Astrocyte (in vitro differentiated cells and primary cell): Measurements from ENCODE around the gene ZP2. TPM values are rescaled to one million over a fixed set of nuclear protein-coding genes. Genes with fewer than 3 reads are reported as not detected.

Experiments
- DNase-seq: peaks from one replicate; pipeline ENCODE4 v3.0.0-alpha.2; 2010; ENCODE audit warnings: low read depth
- FAIRE-seq: peaks from 2 replicates; lab custom pipeline; 2011; peaks lifted over from hg19 to GRCh38; lab: Jason Lieb, UNC
- H2AFZ ChIP-seq: 2 replicates; pipeline ENCODE4 v1.6.0; 2012; ENCODE audit warnings: low read depth, low read length, inconsistent platforms
- H3K27ac ChIP-seq: 2 replicates; pipeline ENCODE4 v1.5.1; 2011; ENCODE audit warnings: low read depth, low read length, inconsistent platforms
- H3K27me3 ChIP-seq: 2 replicates; pipeline ENCODE4 v1.6.0; 2011; ENCODE audit warnings: low read length, inconsistent platforms; ENCODE audit not compliant: insufficient read depth
- H3K36me3 ChIP-seq: 2 replicates; pipeline ENCODE4 v1.5.1; 2011; ENCODE audit warnings: low read length, inconsistent platforms; ENCODE audit not compliant: insufficient read depth
- H3K4me1 ChIP-seq: 2 replicates; pipeline ENCODE4 v1.5.1; 2011; ENCODE audit warnings: low read length, inconsistent platforms; ENCODE audit not compliant: insufficient read depth
- H3K4me2 ChIP-seq: 2 replicates; pipeline ENCODE4 v1.6.0; 2012; ENCODE audit warnings: low read length, inconsistent platforms
- H3K4me3 ChIP-seq: 2 replicates; pipeline ENCODE4 v1.5.1; 2011; ENCODE audit warnings: low read depth, mild to moderate bottlenecking, low read length, inconsistent platforms; ENCODE audit not compliant: insufficient read depth
- H3K79me2 ChIP-seq: 2 replicates; pipeline ENCODE4 v1.6.0; 2012; ENCODE audit warnings: mild to moderate bottlenecking, low read length, inconsistent platforms; ENCODE audit not compliant: insufficient read depth
- H3K9ac ChIP-seq: 2 replicates; pipeline ENCODE4 v1.6.0; 2012; ENCODE audit warnings: mild to moderate bottlenecking, low read length, inconsistent platforms
- H3K9me3 ChIP-seq: 2 replicates; pipeline ENCODE4 v1.5.1; 2012; ENCODE audit warnings: low read depth, mild to moderate bottlenecking, low read length, inconsistent platforms; ENCODE audit not compliant: insufficient read depth
- H4K20me1 ChIP-seq: 2 replicates; pipeline ENCODE4 v1.6.0; 2012; ENCODE audit warnings: low read length, inconsistent platforms; ENCODE audit not compliant: insufficient read depth
- H3K27ac Mint-ChIP-seq: one replicate; pipeline ENCODE4 v1.8.0; 2021; ENCODE audit warnings: mild to moderate bottlenecking, mixed read lengths; ENCODE audit not compliant: unreplicated experiment
- H3K27me3 Mint-ChIP-seq: one replicate; pipeline ENCODE4 v1.8.0; 2021; ENCODE audit warnings: low read depth, mixed read lengths; ENCODE audit not compliant: unreplicated experiment
- H3K36me3 Mint-ChIP-seq: one replicate; pipeline ENCODE4 v1.8.0; 2021; ENCODE audit warnings: low read depth, mixed read lengths; ENCODE audit not compliant: unreplicated experiment
- H3K4me1 Mint-ChIP-seq: one replicate; pipeline ENCODE4 v1.8.0; 2021; ENCODE audit warnings: low read depth, mixed read lengths; ENCODE audit not compliant: unreplicated experiment
- H3K4me3 Mint-ChIP-seq: one replicate; pipeline ENCODE4 v1.8.0; 2021; ENCODE audit warnings: mild to moderate bottlenecking, moderate library complexity, mixed read lengths; ENCODE audit not compliant: unreplicated experiment
- H3K9me3 Mint-ChIP-seq: one replicate; pipeline ENCODE4 v1.8.0; 2021; ENCODE audit warnings: mild to moderate bottlenecking, mixed read lengths; ENCODE audit not compliant: unreplicated experiment
- EZH2 ChIP-seq: IDR thresholded peaks from 2 replicates; pipeline ENCODE4 v1.6.1; 2012; ENCODE audit warnings: mild to moderate bottlenecking, low read length, inconsistent platforms; ENCODE audit not compliant: insufficient read depth
- total RNA-seq: library from RNA; stranded (reverse); gene quantifications from 2 replicates; pipeline ENCODE4 v1.2.1, GENCODE V29; 2021
- TF ChIP-seq, protein P1 (sequence below): IDR thresholded peaks from 2 replicates; pipeline ENCODE4 v1.5.1; 2011; ENCODE audit warnings: low read depth, mild to moderate bottlenecking, inconsistent platforms, low read length, moderate library complexity; ENCODE audit not compliant: insufficient read depth

ZP2 gene
- total RNA-seq, 1 donor from 2014 or later, result not detected

DNA sequence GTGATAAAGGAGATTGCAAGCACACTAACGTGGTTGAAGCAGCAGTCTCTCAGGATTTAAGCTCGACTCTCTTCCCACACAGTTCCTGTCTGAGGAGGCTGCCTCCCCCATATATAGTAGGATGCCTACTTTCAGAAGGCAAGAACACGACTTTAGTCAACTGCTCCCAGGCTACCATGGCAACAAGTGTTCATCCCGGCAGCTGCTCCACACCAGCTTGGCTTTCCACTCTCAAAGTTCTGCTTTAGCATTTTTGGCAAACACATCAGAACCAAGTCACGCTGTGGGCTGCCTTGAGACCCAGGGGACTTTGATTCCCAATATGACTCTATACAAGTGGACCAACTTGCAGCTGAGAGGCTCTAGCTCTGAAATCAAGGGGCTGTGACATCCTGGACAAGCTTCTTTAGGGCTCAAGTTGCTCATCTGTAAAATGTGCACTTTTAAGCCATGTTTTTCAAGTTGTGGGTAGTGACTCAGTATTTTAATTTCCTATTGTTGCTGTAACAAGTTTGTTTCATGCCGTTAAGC, 16.5 kb downstream of the ZP2 start:
- no peak overlapping the region for H3K4me3 Mint-ChIP-seq
- no peaks in the 10 kb centered on the region for H3K4me1 Mint-ChIP-seq
- H3K27me3 ChIP-seq, result peaks cover 26% of the 10 kb centered on the region
- H3K36me3 ChIP-seq, result no peaks in the 10 kb centered on the region
- TF ChIP-seq EZH2, result no peak
- TF ChIP-seq, protein P1, sequence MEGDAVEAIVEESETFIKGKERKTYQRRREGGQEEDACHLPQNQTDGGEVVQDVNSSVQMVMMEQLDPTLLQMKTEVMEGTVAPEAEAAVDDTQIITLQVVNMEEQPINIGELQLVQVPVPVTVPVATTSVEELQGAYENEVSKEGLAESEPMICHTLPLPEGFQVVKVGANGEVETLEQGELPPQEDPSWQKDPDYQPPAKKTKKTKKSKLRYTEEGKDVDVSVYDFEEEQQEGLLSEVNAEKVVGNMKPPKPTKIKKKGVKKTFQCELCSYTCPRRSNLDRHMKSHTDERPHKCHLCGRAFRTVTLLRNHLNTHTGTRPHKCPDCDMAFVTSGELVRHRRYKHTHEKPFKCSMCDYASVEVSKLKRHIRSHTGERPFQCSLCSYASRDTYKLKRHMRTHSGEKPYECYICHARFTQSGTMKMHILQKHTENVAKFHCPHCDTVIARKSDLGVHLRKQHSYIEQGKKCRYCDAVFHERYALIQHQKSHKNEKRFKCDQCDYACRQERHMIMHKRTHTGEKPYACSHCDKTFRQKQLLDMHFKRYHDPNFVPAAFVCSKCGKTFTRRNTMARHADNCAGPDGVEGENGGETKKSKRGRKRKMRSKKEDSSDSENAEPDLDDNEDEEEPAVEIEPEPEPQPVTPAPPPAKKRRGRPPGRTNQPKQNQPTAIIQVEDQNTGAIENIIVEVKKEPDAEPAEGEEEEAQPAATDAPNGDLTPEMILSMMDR, result no peak
- H3K9me3 ChIP-seq, result peaks cover 4% of the 10 kb centered on the region
- no peak overlapping the region for H3K4me3 ChIP-seq
- DNase-seq (peak; percentile 14), FAIRE-seq (no peak)
- no peak overlapping the region for H3K9ac ChIP-seq
- H3K36me3 Mint-ChIP-seq, result no peaks in the 10 kb centered on the region
- no peaks in the 10 kb centered on the region for H3K79me2 ChIP-seq
- no peak overlapping the region for H3K4me2 ChIP-seq
- H2AFZ ChIP-seq, result no peak overlapping the region
- H3K4me1 ChIP-seq, result no peaks in the 10 kb centered on the region
- H3K27ac ChIP-seq, result no peak overlapping the region
- H3K9me3 Mint-ChIP-seq, result peaks cover 2% of the 10 kb centered on the region
- H4K20me1 ChIP-seq, result no peaks in the 10 kb centered on the region
- H3K27me3 Mint-ChIP-seq, result peaks cover 33% of the 10 kb centered on the region
- H3K27ac Mint-ChIP-seq, result no peak overlapping the region

DNA sequence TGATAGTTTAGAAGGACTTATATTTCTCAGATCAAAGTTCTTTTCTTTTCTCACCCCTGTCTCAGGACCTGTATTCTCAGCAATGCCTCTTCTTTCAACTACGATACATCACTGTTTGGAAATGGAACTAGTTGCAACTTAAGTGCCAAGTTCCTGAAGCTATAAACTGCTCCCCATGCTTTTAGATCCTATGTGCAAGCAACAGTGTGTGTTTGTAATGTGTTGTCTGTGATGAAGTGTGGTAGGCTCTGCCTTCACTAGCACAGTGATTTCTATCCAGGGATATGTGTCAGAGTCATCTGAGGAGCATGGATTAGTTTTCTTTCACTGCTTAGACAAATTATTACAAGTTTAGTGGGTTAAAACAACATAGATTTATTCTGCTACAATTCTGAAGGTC, 18.4 kb downstream of the ZP2 start:
- Histone ChIP-seq H3K27me3 (peaks cover 20% of the 10 kb centered on the region), H3K36me3 (no peaks in the 10 kb centered on the region), H3K4me3 (no peak overlapping the region), H3K4me1 (peaks cover 7% of the 10 kb centered on the region), H3K9ac (no peak overlapping the region), H3K27ac (no peak overlapping the region), H3K9me3 (peaks cover 4% of the 10 kb centered on the region), H2AFZ (no peak overlapping the region), H3K79me2 (no peaks in the 10 kb centered on the region), H4K20me1 (no peaks in the 10 kb centered on the region), H3K4me2 (no peak overlapping the region)
- H3K36me3 Mint-ChIP-seq, result no peaks in the 10 kb centered on the region
- no peak overlapping the region for H3K27ac Mint-ChIP-seq
- H3K4me3 Mint-ChIP-seq, result no peak overlapping the region
- FAIRE-seq (no peak), DNase-seq (no peak)
- peaks cover 25% of the 10 kb centered on the region for H3K27me3 Mint-ChIP-seq
- peaks cover 6% of the 10 kb centered on the region for H3K4me1 Mint-ChIP-seq
- TF ChIP-seq, protein P1, result no peak
- no peak for TF ChIP-seq EZH2
- peaks cover 2% of the 10 kb centered on the region for H3K9me3 Mint-ChIP-seq

DNA sequence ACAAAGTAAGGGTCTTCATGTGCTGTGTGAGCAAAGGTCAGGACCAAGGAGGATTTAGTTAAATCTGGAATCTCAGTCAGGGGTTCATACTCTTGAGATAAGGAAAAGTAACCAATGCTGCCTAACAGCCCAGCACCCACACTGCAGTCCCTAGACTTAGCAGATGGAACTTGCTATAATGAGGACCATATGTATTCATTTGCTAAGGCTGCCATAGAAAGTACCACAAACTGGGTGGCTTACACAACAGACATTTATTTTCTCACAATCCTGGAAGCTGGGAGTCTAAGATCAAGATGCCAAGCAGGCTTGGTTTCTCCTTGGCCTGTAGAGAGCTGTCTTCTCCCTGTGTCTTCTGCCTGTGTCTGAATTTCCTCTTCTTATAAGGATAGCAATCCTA, 20.8 kb downstream of the ZP2 start:
- Histone ChIP-seq H3K27ac (no peak overlapping the region), H3K4me1 (peaks cover 10% of the 10 kb centered on the region), H4K20me1 (no peaks in the 10 kb centered on the region), H3K4me2 (no peak overlapping the region), H3K27me3 (peaks cover 5% of the 10 kb centered on the region), H3K36me3 (no peaks in the 10 kb centered on the region), H3K79me2 (no peaks in the 10 kb centered on the region), H3K4me3 (no peak overlapping the region), H2AFZ (no peak overlapping the region), H3K9ac (no peak overlapping the region), H3K9me3 (peaks cover 4% of the 10 kb centered on the region)
- peaks cover 14% of the 10 kb centered on the region for H3K4me1 Mint-ChIP-seq
- peaks cover 16% of the 10 kb centered on the region for H3K27me3 Mint-ChIP-seq
- H3K27ac Mint-ChIP-seq, result no peak overlapping the region
- DNase-seq, result no peak
- no peak overlapping the region for H3K4me3 Mint-ChIP-seq
- no peak for FAIRE-seq
- no peaks in the 10 kb centered on the region for H3K36me3 Mint-ChIP-seq
- H3K9me3 Mint-ChIP-seq, result peaks cover 2% of the 10 kb centered on the region
- TF ChIP-seq, protein P1, result no peak
- TF ChIP-seq EZH2, result no peak
